Measurements from ENCODE around the gene POC1B.
"Not testable (repeated sequence)": the region's sequence is repeated elsewhere in the genome, so short reads cannot be mapped to it uniquely, and the experiment has no call there.

The POC1B gene

DNA sequence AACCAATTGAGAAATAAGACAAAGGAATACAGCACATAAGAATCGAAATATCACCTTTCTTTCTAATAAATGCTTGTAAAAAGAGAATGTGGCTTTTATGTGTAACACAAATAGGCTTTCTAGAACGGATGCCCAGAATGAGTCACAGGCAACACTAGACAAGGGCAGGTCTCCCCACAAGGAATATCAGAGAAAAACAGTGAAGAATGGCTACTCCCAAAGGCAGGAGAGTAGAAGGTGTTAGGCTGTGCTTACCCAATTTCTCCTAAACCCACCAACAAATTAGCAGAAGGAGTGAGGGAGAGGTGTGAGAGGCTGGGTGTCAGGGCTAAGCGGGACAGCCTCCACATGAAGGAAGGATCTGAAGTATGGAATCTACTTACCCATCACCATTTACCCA lies 56.5 kb downstream of the POC1B start:
- Histone ChIP-seq H3K9ac (ENCODE audit: low read depth in 1 of 2, low read length in 2 of 2) (no peak overlapping the region), H3K36me3 (ENCODE audit: control insufficient read depth in 1 of 2, insufficient read depth in 2 of 2, low read length in 2 of 2) (no peaks in the 10 kb centered on the region), H3K4me1 (ENCODE audit: control insufficient read depth in 1 of 2, insufficient read depth in 2 of 2, low read length in 2 of 2) (peaks cover 2 to 13% of the 10 kb centered on the region in 2 donors), H3K9me3 (ENCODE audit: control insufficient read depth in 1 of 2, low read length in 2 of 2) (no peaks in the 10 kb centered on the region), H3K4me3 (ENCODE audit: low read depth in 1 of 2, low read length in 2 of 2) (no peak overlapping the region), H3K27me3 (ENCODE audit: control insufficient read depth in 1 of 2, insufficient read depth in 2 of 2, low read length in 2 of 2) (no peaks in the 10 kb centered on the region), H3K27ac (ENCODE audit: low read depth, low read length) (no peak overlapping the region)

GRCh38 chr12:89468648-89469326 lies 57.1 kb downstream of the POC1B start:
- Histone ChIP-seq H3K27ac (ENCODE audit: low read depth, low read length) (no peak overlapping the region), H3K9me3 (ENCODE audit: control insufficient read depth in 1 of 2, low read length in 2 of 2) (no peaks in the 10 kb centered on the region), H3K9ac (ENCODE audit: low read depth in 1 of 2, low read length in 2 of 2) (no peak overlapping the region), H3K4me1 (ENCODE audit: control insufficient read depth in 1 of 2, insufficient read depth in 2 of 2, low read length in 2 of 2) (peaks cover 0 to 13% of the 10 kb centered on the region in 2 donors), H3K36me3 (ENCODE audit: control insufficient read depth in 1 of 2, insufficient read depth in 2 of 2, low read length in 2 of 2) (no peaks in the 10 kb centered on the region), H3K4me3 (ENCODE audit: low read depth in 1 of 2, low read length in 2 of 2) (no peak overlapping the region), H3K27me3 (ENCODE audit: control insufficient read depth in 1 of 2, insufficient read depth in 2 of 2, low read length in 2 of 2) (no peaks in the 10 kb centered on the region)

DNA sequence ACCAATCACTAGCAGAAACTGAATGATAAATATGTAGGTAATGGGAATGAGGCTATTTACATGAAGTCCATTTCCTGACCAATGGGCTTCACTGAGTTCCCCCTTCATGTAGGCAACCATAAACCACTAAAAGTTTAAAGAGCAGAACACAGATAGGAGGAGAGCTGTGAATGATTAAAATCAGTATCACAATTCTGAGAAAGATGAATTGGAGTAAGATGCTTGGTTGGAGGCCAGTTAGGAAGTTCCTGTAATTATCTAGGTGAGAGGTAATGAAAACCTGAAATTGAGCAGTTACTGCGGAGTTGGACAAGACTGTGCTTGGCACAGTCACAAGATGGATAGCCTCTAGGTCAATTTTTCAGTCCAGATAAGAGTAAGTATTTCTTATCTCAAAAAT lies 57.8 kb downstream of the POC1B start:
- Histone ChIP-seq H3K27ac (ENCODE audit: low read depth, low read length) (no peak overlapping the region), H3K36me3 (ENCODE audit: control insufficient read depth in 1 of 2, insufficient read depth in 2 of 2, low read length in 2 of 2) (no peaks in the 10 kb centered on the region), H3K4me3 (ENCODE audit: low read depth in 1 of 2, low read length in 2 of 2) (no peak overlapping the region), H3K9me3 (ENCODE audit: control insufficient read depth in 1 of 2, low read length in 2 of 2) (no peaks in the 10 kb centered on the region), H3K4me1 (ENCODE audit: control insufficient read depth in 1 of 2, insufficient read depth in 2 of 2, low read length in 2 of 2) (peaks cover 0 to 13% of the 10 kb centered on the region in 2 donors), H3K27me3 (ENCODE audit: control insufficient read depth in 1 of 2, insufficient read depth in 2 of 2, low read length in 2 of 2) (no peaks in the 10 kb centered on the region), H3K9ac (ENCODE audit: low read depth in 1 of 2, low read length in 2 of 2) (no peak overlapping the region)

DNA sequence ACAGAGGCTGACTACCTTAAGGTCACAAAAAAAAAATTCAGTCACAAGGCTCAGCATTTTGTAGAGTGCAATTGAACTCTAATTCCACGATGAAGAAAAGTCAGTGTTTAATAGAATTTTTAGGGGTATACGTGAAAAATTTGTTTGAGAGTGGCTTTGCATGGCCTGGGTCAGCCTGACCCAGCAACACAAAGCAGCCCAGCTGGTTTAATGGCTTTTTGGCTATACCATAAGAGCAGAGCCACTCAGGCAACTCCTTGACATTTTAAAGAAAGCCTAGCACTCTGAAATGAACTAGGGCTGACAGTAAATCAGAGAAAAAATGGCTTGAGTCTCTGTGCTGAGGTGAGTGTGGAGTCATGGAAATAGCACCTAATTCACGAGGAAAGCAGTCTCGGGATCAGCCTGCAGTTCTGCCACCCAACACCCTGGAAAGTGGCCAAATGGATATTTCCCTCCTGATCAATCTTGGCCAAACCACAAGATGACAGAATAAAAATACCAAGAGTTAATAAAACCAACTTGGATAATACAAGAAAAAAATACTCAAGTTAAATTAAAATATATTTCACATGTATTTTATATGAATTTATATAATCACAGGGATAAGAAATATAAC lies 60.8 kb downstream of the POC1B start:
- Histone ChIP-seq H3K9me3 (ENCODE audit: control insufficient read depth in 1 of 2, low read length in 2 of 2) (no peaks in the 10 kb centered on the region), H3K9ac (ENCODE audit: low read depth in 1 of 2, low read length in 2 of 2) (no peak overlapping the region), H3K36me3 (ENCODE audit: control insufficient read depth in 1 of 2, insufficient read depth in 2 of 2, low read length in 2 of 2) (no peaks in the 10 kb centered on the region), H3K27ac (ENCODE audit: low read depth, low read length) (no peak overlapping the region), H3K4me1 (ENCODE audit: control insufficient read depth in 1 of 2, insufficient read depth in 2 of 2, low read length in 2 of 2) (peaks cover 0 to 9% of the 10 kb centered on the region in 2 donors), H3K4me3 (ENCODE audit: low read depth in 1 of 2, low read length in 2 of 2) (no peak overlapping the region), H3K27me3 (ENCODE audit: control insufficient read depth in 1 of 2, insufficient read depth in 2 of 2, low read length in 2 of 2) (no peaks in the 10 kb centered on the region)

GRCh38 chr12:89461649-89462612 lies 63.9 kb downstream of the POC1B start:
- H3K27ac ChIP-seq (ENCODE audit: low read depth, low read length) = no peak overlapping the region
- H3K36me3 ChIP-seq (ENCODE audit: control insufficient read depth in 1 of 2, insufficient read depth in 2 of 2, low read length in 2 of 2) = peaks cover 0 to 9% of the 10 kb centered on the region in 2 donors
- H3K4me3 ChIP-seq (ENCODE audit: low read depth in 1 of 2, low read length in 2 of 2) = no peak overlapping the region
- no peak overlapping the region for H3K9ac ChIP-seq (ENCODE audit: low read depth in 1 of 2, low read length in 2 of 2)
- H3K27me3 ChIP-seq (ENCODE audit: control insufficient read depth in 1 of 2, insufficient read depth in 2 of 2, low read length in 2 of 2) = no peaks in the 10 kb centered on the region
- H3K4me1 ChIP-seq (ENCODE audit: control insufficient read depth in 1 of 2, insufficient read depth in 2 of 2, low read length in 2 of 2) = peaks cover 0 to 9% of the 10 kb centered on the region in 2 donors
- no peaks in the 10 kb centered on the region for H3K9me3 ChIP-seq (ENCODE audit: control insufficient read depth in 1 of 2, low read length in 2 of 2)

DNA sequence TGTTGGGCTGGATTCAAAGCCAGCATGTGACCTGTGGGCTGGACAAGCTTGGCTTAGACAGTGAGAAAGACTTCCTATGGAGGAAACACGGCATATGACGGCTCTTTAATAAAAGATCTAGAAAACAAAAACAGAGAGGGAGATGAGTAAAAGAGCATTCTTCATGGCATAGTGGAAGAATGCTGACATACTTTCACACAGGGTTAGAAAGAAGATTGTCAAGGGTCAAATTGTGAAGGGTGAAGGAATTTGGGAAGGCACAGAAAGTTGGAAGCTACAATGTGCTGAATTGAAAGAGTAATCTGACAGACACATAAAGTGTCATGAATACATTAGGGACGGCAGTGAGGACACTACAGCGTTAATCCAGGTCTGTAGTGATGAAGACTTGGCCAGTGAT lies 64.7 kb downstream of the POC1B start:
- no peaks in the 10 kb centered on the region for H3K27me3 ChIP-seq (ENCODE audit: control insufficient read depth in 1 of 2, insufficient read depth in 2 of 2, low read length in 2 of 2)
- H3K4me3 ChIP-seq (ENCODE audit: low read depth in 1 of 2, low read length in 2 of 2) = no peak overlapping the region
- no peaks in the 10 kb centered on the region for H3K9me3 ChIP-seq (ENCODE audit: control insufficient read depth in 1 of 2, low read length in 2 of 2)
- H3K4me1 ChIP-seq (ENCODE audit: control insufficient read depth in 1 of 2, insufficient read depth in 2 of 2, low read length in 2 of 2) = peaks cover 0 to 9% of the 10 kb centered on the region in 2 donors
- no peak overlapping the region for H3K27ac ChIP-seq (ENCODE audit: low read depth, low read length)
- no peak overlapping the region for H3K9ac ChIP-seq (ENCODE audit: low read depth in 1 of 2, low read length in 2 of 2)
- peaks cover 0 to 9% of the 10 kb centered on the region in 2 donors for H3K36me3 ChIP-seq (ENCODE audit: control insufficient read depth in 1 of 2, insufficient read depth in 2 of 2, low read length in 2 of 2)

DNA sequence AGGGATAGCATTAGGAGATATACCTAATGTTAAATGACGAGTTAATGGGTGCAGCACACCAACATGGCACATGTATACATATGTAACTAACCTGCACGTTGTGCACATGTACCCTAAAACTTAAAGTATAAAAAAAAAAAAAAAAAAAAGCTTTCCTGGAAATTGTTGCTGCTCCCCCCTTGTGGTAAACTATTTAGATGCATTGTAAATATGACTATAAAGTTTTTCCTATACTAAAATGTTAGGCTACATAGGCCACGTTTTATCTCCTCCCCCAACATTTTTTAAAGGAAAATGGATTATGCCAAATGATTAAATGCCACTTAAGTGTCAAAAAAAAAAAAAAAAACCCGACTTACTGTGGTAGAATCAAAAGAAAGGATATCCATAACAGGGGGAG lies 66.6 kb downstream of the POC1B start:
- H3K27ac ChIP-seq (ENCODE audit: low read depth, low read length); H3K9me3 ChIP-seq (ENCODE audit: control insufficient read depth in 1 of 2, low read length in 2 of 2); H3K4me3 ChIP-seq (ENCODE audit: low read depth in 1 of 2, low read length in 2 of 2); H3K27me3 ChIP-seq (ENCODE audit: control insufficient read depth in 1 of 2, insufficient read depth in 2 of 2, low read length in 2 of 2); H3K4me1 ChIP-seq (ENCODE audit: control insufficient read depth in 1 of 2, insufficient read depth in 2 of 2, low read length in 2 of 2); H3K9ac ChIP-seq (ENCODE audit: low read depth in 1 of 2, low read length in 2 of 2); H3K36me3 ChIP-seq (ENCODE audit: control insufficient read depth in 1 of 2, insufficient read depth in 2 of 2, low read length in 2 of 2): not testable (repeated sequence)

GRCh38 chr12:89456565-89456964 lies 69.3 kb downstream of the POC1B start:
- H3K4me3 ChIP-seq (ENCODE audit: low read depth in 1 of 2, low read length in 2 of 2) = no peak overlapping the region
- peaks cover 8 to 19% of the 10 kb centered on the region in 2 donors for H3K4me1 ChIP-seq (ENCODE audit: control insufficient read depth in 1 of 2, insufficient read depth in 2 of 2, low read length in 2 of 2)
- peaks cover 0 to 9% of the 10 kb centered on the region in 2 donors for H3K36me3 ChIP-seq (ENCODE audit: control insufficient read depth in 1 of 2, insufficient read depth in 2 of 2, low read length in 2 of 2)
- H3K9ac ChIP-seq (ENCODE audit: low read depth in 1 of 2, low read length in 2 of 2) = no peak overlapping the region
- no peak overlapping the region for H3K27ac ChIP-seq (ENCODE audit: low read depth, low read length)
- H3K9me3 ChIP-seq (ENCODE audit: control insufficient read depth in 1 of 2, low read length in 2 of 2) = no peaks in the 10 kb centered on the region
- no peaks in the 10 kb centered on the region for H3K27me3 ChIP-seq (ENCODE audit: control insufficient read depth in 1 of 2, insufficient read depth in 2 of 2, low read length in 2 of 2)

DNA sequence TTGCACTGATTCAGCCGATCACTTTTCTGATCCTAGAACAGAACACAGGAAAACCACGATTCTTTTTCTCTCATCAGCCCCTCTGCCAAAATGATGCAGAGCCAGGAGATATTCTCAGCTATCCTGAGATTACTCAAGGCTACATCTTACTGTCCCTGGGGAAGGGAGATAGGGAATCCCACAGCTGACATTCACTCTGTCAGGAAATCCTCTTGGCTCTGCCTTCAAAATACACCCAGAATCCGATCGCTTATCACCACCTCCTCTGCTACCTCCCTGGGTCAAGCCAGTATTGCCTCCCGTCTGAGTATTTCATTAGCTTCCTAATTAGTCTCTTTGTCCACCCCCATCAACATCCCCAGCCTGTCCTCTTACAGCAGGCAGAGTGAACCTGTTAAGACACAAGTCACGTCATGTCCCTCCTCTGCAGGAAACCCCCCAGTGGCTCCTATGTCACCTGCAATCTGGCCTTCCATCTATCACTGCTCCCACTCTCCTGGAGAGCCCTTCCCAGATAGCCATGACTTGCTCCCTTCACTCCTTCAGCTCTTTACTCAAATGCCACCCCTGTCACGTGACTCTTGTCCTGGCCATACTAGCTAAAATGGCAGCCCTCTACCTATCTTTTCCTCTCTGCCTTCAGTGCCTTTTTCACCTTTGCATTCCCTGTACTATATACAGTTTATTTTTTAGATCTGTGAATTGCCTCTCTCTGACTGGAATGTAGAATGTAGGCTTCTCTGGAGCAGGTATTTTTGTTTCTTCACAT lies 71.6 kb downstream of the POC1B start:
- Histone ChIP-seq H3K36me3 (ENCODE audit: control insufficient read depth in 1 of 2, insufficient read depth in 2 of 2, low read length in 2 of 2) (peaks cover 0 to 9% of the 10 kb centered on the region in 2 donors), H3K9ac (ENCODE audit: low read depth in 1 of 2, low read length in 2 of 2) (peak overlapping the region in 1 of 2 donors; percentile 14), H3K27me3 (ENCODE audit: control insufficient read depth in 1 of 2, insufficient read depth in 2 of 2, low read length in 2 of 2) (no peaks in the 10 kb centered on the region), H3K9me3 (ENCODE audit: control insufficient read depth in 1 of 2, low read length in 2 of 2) (no peaks in the 10 kb centered on the region), H3K4me1 (ENCODE audit: control insufficient read depth in 1 of 2, insufficient read depth in 2 of 2, low read length in 2 of 2) (peaks cover 8 to 21% of the 10 kb centered on the region in 2 donors), H3K4me3 (ENCODE audit: low read depth in 1 of 2, low read length in 2 of 2) (no peak overlapping the region), H3K27ac (ENCODE audit: low read depth, low read length) (peak overlapping the region; percentile 36)

Data from duodenal mucosa (tissue), 2 donors.